ENCODE results near the gene LRRC32.

LRRC32 gene

GRCh38 chr11:76628408-76628947, 42.1 kb downstream of the LRRC32 start:
- Histone ChIP-seq H3K9me3 (ENCODE audit: low read length) (no peaks in the 10 kb centered on the region), H3K4me3 (ENCODE audit: low read length) (no peak overlapping the region), H3K27me3 (ENCODE audit: insufficient read depth, low read length) (peaks cover 2% of the 10 kb centered on the region), H3K4me1 (ENCODE audit: insufficient read depth, low read length) (no peaks in the 10 kb centered on the region), H3K36me3 (ENCODE audit: insufficient read depth, low read length) (no peaks in the 10 kb centered on the region), H2AFZ (ENCODE audit: low read depth, low read length) (no peak overlapping the region)

- H3K4me3 ChIP-seq (ENCODE audit: low read length), result no peak overlapping the region
Measured at GRCh38 chr11:76627606-76628005, 42.9 kb downstream of the LRRC32 start.

GRCh38 chr11:76626921-76627401, 43.6 kb downstream of the LRRC32 start:
- Histone ChIP-seq H3K4me1 (ENCODE audit: insufficient read depth, low read length) (no peaks in the 10 kb centered on the region), H3K36me3 (ENCODE audit: insufficient read depth, low read length) (no peaks in the 10 kb centered on the region), H3K4me3 (ENCODE audit: low read length) (no peak overlapping the region), H2AFZ (ENCODE audit: low read depth, low read length) (no peak overlapping the region), H3K27me3 (ENCODE audit: insufficient read depth, low read length) (peaks cover 2% of the 10 kb centered on the region), H3K9me3 (ENCODE audit: low read length) (no peaks in the 10 kb centered on the region)

More at GRCh38 chr11:76627606-76628005, 42.9 kb downstream of the LRRC32 start:
- H3K9me3 ChIP-seq (ENCODE audit: low read length), result no peaks in the 10 kb centered on the region
- H2AFZ ChIP-seq (ENCODE audit: low read depth, low read length), result no peak overlapping the region
- H3K36me3 ChIP-seq (ENCODE audit: insufficient read depth, low read length), result no peaks in the 10 kb centered on the region
- peaks cover 2% of the 10 kb centered on the region for H3K27me3 ChIP-seq (ENCODE audit: insufficient read depth, low read length)
- no peaks in the 10 kb centered on the region for H3K4me1 ChIP-seq (ENCODE audit: insufficient read depth, low read length)

GRCh38 chr11:76626266-76626665, 44.3 kb downstream of the LRRC32 start:
- H2AFZ ChIP-seq (ENCODE audit: low read depth, low read length), result no peak overlapping the region
- no peaks in the 10 kb centered on the region for H3K4me1 ChIP-seq (ENCODE audit: insufficient read depth, low read length)
- no peaks in the 10 kb centered on the region for H3K36me3 ChIP-seq (ENCODE audit: insufficient read depth, low read length)
- no peak overlapping the region for H3K4me3 ChIP-seq (ENCODE audit: low read length)
- H3K27me3 ChIP-seq (ENCODE audit: insufficient read depth, low read length), result peaks cover 2% of the 10 kb centered on the region
- no peaks in the 10 kb centered on the region for H3K9me3 ChIP-seq (ENCODE audit: low read length)

- Histone ChIP-seq H3K36me3 (ENCODE audit: insufficient read depth, low read length) (no peaks in the 10 kb centered on the region), H3K9me3 (ENCODE audit: low read length) (no peaks in the 10 kb centered on the region)
Measured at GRCh38 chr11:76625472-76626186, 44.9 kb downstream of the LRRC32 start.

GRCh38 chr11:76624500-76625379, 45.8 kb downstream of the LRRC32 start:
- Histone ChIP-seq H3K4me3 (ENCODE audit: low read length) (no peak overlapping the region), H3K36me3 (ENCODE audit: insufficient read depth, low read length) (no peaks in the 10 kb centered on the region), H3K4me1 (ENCODE audit: insufficient read depth, low read length) (no peaks in the 10 kb centered on the region), H2AFZ (ENCODE audit: low read depth, low read length) (no peak overlapping the region), H3K27me3 (ENCODE audit: insufficient read depth, low read length) (no peaks in the 10 kb centered on the region), H3K9me3 (ENCODE audit: low read length) (no peaks in the 10 kb centered on the region)

More at GRCh38 chr11:76625472-76626186, 44.9 kb downstream of the LRRC32 start:
- no peak overlapping the region for H3K4me3 ChIP-seq (ENCODE audit: low read length)
- no peaks in the 10 kb centered on the region for H3K4me1 ChIP-seq (ENCODE audit: insufficient read depth, low read length)
- H2AFZ ChIP-seq (ENCODE audit: low read depth, low read length), result no peak overlapping the region
- H3K27me3 ChIP-seq (ENCODE audit: insufficient read depth, low read length), result peaks cover 2% of the 10 kb centered on the region

- Histone ChIP-seq H3K27me3 (ENCODE audit: insufficient read depth, low read length) (no peaks in the 10 kb centered on the region), H3K4me1 (ENCODE audit: insufficient read depth, low read length) (no peaks in the 10 kb centered on the region), H3K36me3 (ENCODE audit: insufficient read depth, low read length) (no peaks in the 10 kb centered on the region), H3K9me3 (ENCODE audit: low read length) (no peaks in the 10 kb centered on the region), H3K4me3 (ENCODE audit: low read length) (no peak overlapping the region), H2AFZ (ENCODE audit: low read depth, low read length) (no peak overlapping the region)
Measured at GRCh38 chr11:76623884-76624419, 46.6 kb downstream of the LRRC32 start.

GRCh38 chr11:76623171-76623883, 47.2 kb downstream of the LRRC32 start:
- Histone ChIP-seq H3K36me3 (ENCODE audit: insufficient read depth, low read length) (no peaks in the 10 kb centered on the region), H3K4me1 (ENCODE audit: insufficient read depth, low read length) (no peaks in the 10 kb centered on the region), H3K27me3 (ENCODE audit: insufficient read depth, low read length) (no peaks in the 10 kb centered on the region), H2AFZ (ENCODE audit: low read depth, low read length) (no peak overlapping the region), H3K4me3 (ENCODE audit: low read length) (no peak overlapping the region), H3K9me3 (ENCODE audit: low read length) (no peaks in the 10 kb centered on the region)

GRCh38 chr11:76622493-76623094, 48.0 kb downstream of the LRRC32 start:
- Histone ChIP-seq H3K4me1 (ENCODE audit: insufficient read depth, low read length) (no peaks in the 10 kb centered on the region), H3K36me3 (ENCODE audit: insufficient read depth, low read length) (no peaks in the 10 kb centered on the region), H3K4me3 (ENCODE audit: low read length) (no peak overlapping the region), H3K9me3 (ENCODE audit: low read length) (no peaks in the 10 kb centered on the region), H3K27me3 (ENCODE audit: insufficient read depth, low read length) (no peaks in the 10 kb centered on the region), H2AFZ (ENCODE audit: low read depth, low read length) (no peak overlapping the region)

- no peaks in the 10 kb centered on the region for H3K9me3 ChIP-seq (ENCODE audit: low read length)
- no peaks in the 10 kb centered on the region for H3K4me1 ChIP-seq (ENCODE audit: insufficient read depth, low read length)
- no peak overlapping the region for H3K4me3 ChIP-seq (ENCODE audit: low read length)
- no peaks in the 10 kb centered on the region for H3K36me3 ChIP-seq (ENCODE audit: insufficient read depth, low read length)
- H2AFZ ChIP-seq (ENCODE audit: low read depth, low read length), result no peak overlapping the region
- H3K27me3 ChIP-seq (ENCODE audit: insufficient read depth, low read length), result no peaks in the 10 kb centered on the region
Measured at GRCh38 chr11:76621868-76622267, 48.7 kb downstream of the LRRC32 start.

- Histone ChIP-seq H3K4me3 (ENCODE audit: low read length) (no peak overlapping the region), H3K4me1 (ENCODE audit: insufficient read depth, low read length) (no peaks in the 10 kb centered on the region), H3K27me3 (ENCODE audit: insufficient read depth, low read length) (no peaks in the 10 kb centered on the region), H2AFZ (ENCODE audit: low read depth, low read length) (no peak overlapping the region), H3K36me3 (ENCODE audit: insufficient read depth, low read length) (no peaks in the 10 kb centered on the region), H3K9me3 (ENCODE audit: low read length) (no peaks in the 10 kb centered on the region)
Measured at GRCh38 chr11:76621466-76621865, 49.1 kb downstream of the LRRC32 start.

GRCh38 chr11:76620489-76620888, 50.1 kb downstream of the LRRC32 start:
- H3K4me3 ChIP-seq (ENCODE audit: low read length), result no peak overlapping the region
- H3K36me3 ChIP-seq (ENCODE audit: insufficient read depth, low read length), result no peaks in the 10 kb centered on the region
- H3K27me3 ChIP-seq (ENCODE audit: insufficient read depth, low read length), result no peaks in the 10 kb centered on the region
- no peaks in the 10 kb centered on the region for H3K9me3 ChIP-seq (ENCODE audit: low read length)
- H2AFZ ChIP-seq (ENCODE audit: low read depth, low read length), result no peak overlapping the region
- no peaks in the 10 kb centered on the region for H3K4me1 ChIP-seq (ENCODE audit: insufficient read depth, low read length)
